Vagina (tissue), 2 donors: ENCODE results near the gene ATG2A.

Experiments used
- POLR2A ChIP-seq, 2 donors: fragments of 450-650 bp; IDR thresholded peaks; one replicate each; pipeline ENCODE4 v1.6.1; 2017; ENCODE audit warnings: antibody characterized with exemption in 2 of 2, mild to moderate bottlenecking in 2 of 2, moderate library complexity in 2 of 2
- POLR2AphosphoS5 ChIP-seq, 2 donors: sonication (generic); formaldehyde crosslinking; IDR thresholded peaks; one replicate each; pipeline ENCODE4 v1.9.0; 2017; ENCODE audit warnings: antibody characterized with exemption in 2 of 2, mild to moderate bottlenecking in 2 of 2, low read depth in 1 of 2; ENCODE audit not compliant: insufficient read depth in 1 of 2

DNA sequence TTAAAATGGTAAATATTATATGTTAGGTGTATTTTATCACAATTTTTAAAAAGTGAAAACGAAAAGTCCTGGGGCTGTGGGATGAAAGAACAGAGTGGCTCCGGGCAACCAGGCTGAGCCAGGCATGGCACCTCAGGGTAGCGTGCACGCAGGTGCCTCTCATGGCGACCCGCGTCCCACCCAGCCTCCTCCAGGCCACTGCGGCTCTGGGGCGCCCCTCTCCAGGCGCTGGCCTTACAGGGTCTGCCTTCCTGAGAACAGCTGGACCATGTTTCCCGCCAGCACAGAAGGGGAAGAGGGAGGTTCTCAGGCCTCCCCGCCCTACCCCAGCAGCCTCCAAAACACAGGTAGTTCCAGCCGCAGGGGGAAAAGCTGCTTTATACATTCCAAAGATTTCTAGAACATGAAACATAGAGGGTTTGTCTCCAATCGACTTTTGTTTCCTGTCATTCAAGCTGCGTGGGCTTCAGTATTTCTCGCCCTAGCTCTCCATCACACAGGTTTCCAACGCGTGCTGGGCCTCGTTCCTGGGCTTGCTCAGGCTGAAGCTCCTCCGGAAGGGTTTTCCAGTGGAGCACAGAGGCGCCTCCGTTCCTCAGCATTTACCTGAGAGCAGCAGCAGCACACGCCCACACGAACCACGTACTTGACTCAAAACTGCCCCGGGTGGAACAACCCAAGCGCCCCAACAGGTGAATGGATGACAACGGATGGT, 49.1 kb downstream of the ATG2A start:
- TF ChIP-seq POLR2AphosphoS5 (IDR thresholded peaks at IDR 0.05; ENCODE audit: insufficient read depth in 1 of 2, low read depth in 1 of 2) (no peak), POLR2A (IDR thresholded peaks at IDR 0.05) (no peak)
